HepG2 (cell line): ENCODE results near the gene BIRC5. TPM values are rescaled to one million over a fixed set of nuclear protein-coding genes. Genes with fewer than 3 reads are reported as not detected.
A peak's percentile ranks its signal among the peaks of the same experiment; 100 is the strongest.

Experiments
- ATAC-seq: fragments of 200-7000 bp; cut with Tn5 transposase; 3 replicates; pipeline ENCODE4 v1.9.1; 2020; ENCODE audit warnings: mild to moderate bottlenecking, moderate library complexity
- BruUV-seq: library from RNA; stranded (reverse); fragments of 400-500 nt; replicated peaks from 2 replicates; lab custom pipeline; 2021; lab: Mats Ljungman, UMichigan
- CTCF ChIA-PET: fragments of 300-600 bp; formaldehyde crosslinking; extraction: SDS; loops from one replicate; lab custom pipeline; 2021; ENCODE audit warnings: low total read pairs, inconsistent platforms, low intra/inter-chr PET ratio; lab: Yijun Ruan, JAX
- POLR2A ChIA-PET: fragments of 350-600 bp; sonication (Branson Sonifier 250); formaldehyde crosslinking; loops from one replicate; lab custom pipeline; 2020; ENCODE audit warnings: antibody characterized with exemption, inconsistent platforms; lab: Yijun Ruan, JAX
- DNase-seq: peaks from one replicate; pipeline ENCODE4 v3.0.0-alpha.2; 2015; ENCODE audit warnings: low spot score
- FAIRE-seq: peaks from 3 replicates; lab custom pipeline; 2011; peaks lifted over from hg19 to GRCh38; lab: Jason Lieb, UNC
- H2AFZ ChIP-seq: one replicate; pipeline ENCODE4 v1.6.1; 2011; ENCODE audit warnings: low read length, inconsistent platforms
- H3K27ac ChIP-seq: fragments of 300-600 bp; 3 replicates; pipeline ENCODE4 v1.8.0; 2011; ENCODE audit warnings: mixed run types, mild to moderate bottlenecking, mixed read lengths, low read length, inconsistent platforms; ENCODE audit not compliant: insufficient read depth; ENCODE audit errors: extremely low read length
- H3K27me3 ChIP-seq, 2 experiments: fragments of 200-600 bp in 1 of 2; 2 replicates in 1 of 2; 3 replicates in 1 of 2; pipeline versions ENCODE4 v1.6.0 to v1.8.0; 2011; ENCODE audit warnings: low read length in 2 of 2, mild to moderate bottlenecking in 2 of 2, moderate library complexity in 2 of 2, inconsistent platforms in 1 of 2; ENCODE audit not compliant: insufficient read depth in 2 of 2, control insufficient read depth in 1 of 2
- H3K36me3 ChIP-seq, 2 experiments: fragments of 200-600 bp in 1 of 2; replicated peaks in 1 of 2; 2 replicates in 1 of 2; 3 replicates in 1 of 2; pipeline versions ENCODE4 v1.5.1 to v1.8.0; 2011; ENCODE audit warnings: low read length in 2 of 2, inconsistent platforms in 1 of 2; ENCODE audit not compliant: insufficient read depth in 2 of 2, control insufficient read depth in 1 of 2
- H3K4me1 ChIP-seq: 2 replicates; pipeline ENCODE4 v1.5.1; 2012; ENCODE audit warnings: low read length, inconsistent platforms; ENCODE audit not compliant: insufficient read depth
- H3K4me2 ChIP-seq: 2 replicates; pipeline ENCODE4 v1.6.0; 2011; ENCODE audit warnings: low read depth, low read length, inconsistent platforms
- H3K4me3 ChIP-seq, 3 experiments: fragments of 200-600 bp in 1 of 3; sonication (generic), shearing (Covaris generic) in 1 of 3; replicated peaks in 1 of 3; 2 replicates each; pipeline ENCODE4 v1.5.1; 2011 to 2016; ENCODE audit warnings: low read length in 3 of 3, inconsistent platforms in 2 of 3, low read depth in 2 of 3, mild to moderate bottlenecking in 2 of 3, control low read depth in 1 of 3, mixed read lengths in 1 of 3; ENCODE audit not compliant: insufficient read depth in 1 of 3
- H3K79me2 ChIP-seq: one replicate; pipeline ENCODE4 v1.6.1; 2011; ENCODE audit warnings: low read length, inconsistent platforms; ENCODE audit not compliant: insufficient read depth
- H3K9ac ChIP-seq: 2 replicates; pipeline ENCODE4 v1.6.0; 2011; ENCODE audit warnings: mild to moderate bottlenecking, low read depth, low read length, inconsistent platforms; ENCODE audit not compliant: insufficient read depth
- H3K9me3 ChIP-seq: 2 replicates; pipeline ENCODE4 v1.5.1; 2012; ENCODE audit warnings: mild to moderate bottlenecking, low read length
- H4K20me1 ChIP-seq: 2 replicates; pipeline ENCODE4 v1.6.0; 2011; ENCODE audit warnings: inconsistent platforms, mild to moderate bottlenecking, low read length, moderate library complexity; ENCODE audit not compliant: insufficient read depth
- HDAC1 ChIP-seq: sonication (generic); formaldehyde crosslinking; IDR thresholded peaks from 2 replicates; pipeline ENCODE4 v1.5.1; 2020; ENCODE audit warnings: mild to moderate bottlenecking, missing genetic modification reagents
- ZBTB38 ChIP-seq: sonication (generic); formaldehyde crosslinking; IDR thresholded peaks from 2 replicates; pipeline ENCODE4 v1.5.1; 2020; ENCODE audit warnings: mild to moderate bottlenecking, missing genetic modification reagents
- WGBS: methylation state at CpG from one replicate; pipeline ENCODE4 v1.1.6; 2017; ENCODE audit warnings: low lambda C conversion rate; 5-methylcytosine and 5-hydroxymethylcytosine counted together
- in situ Hi-C: cut with HindIII; loops from 2 replicates; pipeline ENCODE4 v1.10.0; 2017; ENCODE audit warnings: low pct_unique_long_range_greater_than_20kb; ENCODE audit not compliant: extremely low pct_ligation_motif_present
- intact Hi-C: fragments of 100-400 bp; cut with micrococcal nuclease; formaldehyde crosslinking; loops from one replicate; pipeline ENCODE4 v1.10.0; 2022; ENCODE audit not compliant: unreplicated experiment
- polyA plus RNA-seq, 8 experiments: library from polyadenylated mRNA; depleted of rRNA in 3 of 8; stranded (reverse) in 7 of 8; unstranded in 1 of 8; fragments of >200 nt; fragmentation: Illumina TruSeq in 4 of 8; extraction: Trizol in 4 of 8; gene quantifications; 2 replicates each; pipeline versions ENCODE4 v1.2.1 to v1.2.3, GENCODE V29; 2011 to 2016; ENCODE audit warnings: low read depth in 4 of 8, missing spikeins in 1 of 8, mixed read lengths in 1 of 8; ENCODE audit not compliant: insufficient read depth in 1 of 8
- total RNA-seq, 5 experiments: library from RNA; depleted of rRNA; stranded (reverse); fragments of >200 nt; fragmentation: Illumina TruSeq; extraction: Trizol; gene quantifications; 2 replicates each; pipeline ENCODE4 v1.2.3, GENCODE V29; 2016; ENCODE audit warnings: low read depth in 1 of 5
- TF ChIP-seq, protein P1 (sequence below): sonication (generic); formaldehyde crosslinking; IDR thresholded peaks from 2 replicates; pipeline ENCODE4 v1.8.0; 2022; ENCODE audit warnings: low read depth, missing genetic modification reagents
- TF ChIP-seq, protein P2 (sequence below), 2 experiments: sonication (generic) in 1 of 2; formaldehyde crosslinking in 1 of 2; IDR thresholded peaks; 2 replicates each; pipeline versions ENCODE4 v1.4.0 to v1.6.1; 2018 to 2020; ENCODE audit warnings: missing genetic modification reagents in 2 of 2, borderline replicate concordance in 1 of 2, low read depth in 1 of 2, mild to moderate bottlenecking in 1 of 2, missing biosample characterization in 1 of 2
- TF ChIP-seq, protein P3 (sequence below): sonication (generic); formaldehyde crosslinking; IDR thresholded peaks from 2 replicates; pipeline ENCODE4 v1.4.0; 2020; ENCODE audit warnings: missing genetic modification reagents, mild to moderate bottlenecking, borderline replicate concordance

The BIRC5 gene
- total and polyA plus RNA-seq, 2 of the 13 experiments (the other 11 are each of a cell fraction or from before 2014, with no cell fraction given) = 30.3 to 135 TPM

DNA sequence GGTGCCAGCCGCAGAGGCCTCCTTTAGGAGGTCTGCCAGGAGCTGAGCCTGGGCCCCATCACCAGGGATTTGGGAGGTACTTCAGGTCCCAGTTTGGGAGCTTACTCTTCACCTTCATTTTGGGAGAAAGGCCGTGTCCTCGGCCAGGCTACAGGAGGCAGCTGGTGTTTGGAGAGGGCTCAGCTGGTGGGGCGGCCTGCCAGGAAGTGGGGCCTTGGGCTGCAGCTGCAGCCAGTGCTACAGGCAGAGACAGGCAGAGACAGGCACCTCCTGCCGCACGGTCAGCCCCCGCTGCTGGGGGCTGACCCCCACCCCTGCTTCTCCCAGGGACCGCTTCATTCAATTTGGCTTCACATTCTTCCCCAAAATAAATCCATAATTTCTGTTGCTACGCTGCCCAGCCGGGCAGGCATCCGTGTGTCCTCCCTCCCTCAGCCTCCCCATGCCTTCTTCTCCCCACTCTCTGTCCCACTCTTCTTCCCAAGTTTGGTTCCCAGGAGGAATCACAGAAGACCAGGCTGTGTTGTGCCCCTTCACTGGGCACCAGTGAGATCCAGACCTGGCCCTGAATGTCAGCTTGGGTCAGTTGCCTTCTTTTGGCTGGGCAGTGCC lies 23.5 kb downstream of the BIRC5 start (continued):
- TF ChIP-seq, protein P1, sequence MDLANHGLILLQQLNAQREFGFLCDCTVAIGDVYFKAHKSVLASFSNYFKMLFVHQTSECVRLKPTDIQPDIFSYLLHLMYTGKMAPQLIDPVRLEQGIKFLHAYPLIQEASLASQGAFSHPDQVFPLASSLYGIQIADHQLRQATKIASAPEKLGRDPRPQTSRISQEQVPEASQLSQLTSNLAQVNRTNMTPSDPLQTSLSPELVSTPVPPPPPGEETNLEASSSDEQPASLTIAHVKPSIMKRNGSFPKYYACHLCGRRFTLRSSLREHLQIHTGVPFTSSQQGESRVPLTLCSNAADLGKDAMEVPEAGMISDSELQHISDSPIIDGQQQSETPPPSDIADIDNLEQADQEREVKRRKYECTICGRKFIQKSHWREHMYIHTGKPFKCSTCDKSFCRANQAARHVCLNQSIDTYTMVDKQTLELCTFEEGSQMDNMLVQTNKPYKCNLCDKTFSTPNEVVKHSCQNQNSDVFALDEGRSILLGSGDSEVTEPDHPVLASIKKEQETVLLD (CRISPR knock-in tag) = no peak

DNA sequence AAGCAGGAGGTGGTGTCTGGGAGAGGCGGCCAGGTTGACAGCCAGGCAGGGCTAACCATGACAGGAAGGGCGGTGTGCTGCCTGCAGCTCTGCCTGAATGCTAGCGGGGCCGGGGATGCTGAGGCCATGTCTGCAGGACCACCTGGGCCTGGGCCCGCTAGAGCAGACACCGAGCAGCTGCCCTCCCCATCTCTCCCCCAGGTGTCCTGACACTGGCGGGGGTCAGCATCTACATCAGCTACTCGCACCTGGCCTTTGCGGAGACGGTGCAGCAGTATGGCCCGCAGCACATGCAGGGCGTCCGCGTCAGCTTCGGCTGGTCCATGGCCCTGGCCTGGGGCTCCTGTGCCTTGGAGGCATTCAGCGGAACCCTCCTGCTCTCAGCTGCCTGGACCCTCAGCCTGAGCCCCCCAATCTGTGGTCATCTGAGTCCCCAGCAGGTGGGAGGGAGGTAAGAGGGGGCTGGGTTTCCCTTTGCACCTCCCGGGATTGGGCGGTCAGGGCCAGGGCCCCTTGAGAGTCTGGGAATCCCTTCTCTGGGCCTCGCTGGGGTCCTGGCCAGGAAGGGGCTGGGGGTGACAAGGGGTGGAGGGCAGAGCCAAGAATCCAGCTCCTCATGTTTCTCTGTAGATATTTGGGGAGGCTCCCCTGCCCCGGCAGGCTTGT lies 24.9 kb downstream of the BIRC5 start:
- POLR2A ChIA-PET = interaction anchor here (1.3 kb wide), 1 partner anchor 51 kb away, joined by 4 read pairs; no protein-coding TSS in a partner anchor
- Histone ChIP-seq H3K27ac (no peak overlapping the region), H3K79me2 (no peaks in the 10 kb centered on the region), H4K20me1 (no peaks in the 10 kb centered on the region), H2AFZ (no peak overlapping the region), H3K4me2 (no peak overlapping the region), H3K36me3 (no peaks in the 10 kb centered on the region), H3K4me1 (peaks cover 53% of the 10 kb centered on the region), H3K27me3 (peaks cover 10 to 51% of the 10 kb centered on the region in 2 experiments; a peak in 4 of 5 replicates), H3K9ac (no peak overlapping the region), H3K9me3 (no peaks in the 10 kb centered on the region), H3K4me3 (no peak overlapping the region)
- no peak for FAIRE-seq
- no peak for DNase-seq
- CTCF ChIA-PET = interaction anchor here (1.2 kb wide), 1 partner anchor 12 kb away, joined by 3 read pairs; no protein-coding TSS in a partner anchor
- ATAC-seq = no peak
- no TSS peak for BruUV-seq
- WGBS = 51% methylated on average over 13 of the region's 20 CpGs
- TF ChIP-seq, protein P2, sequence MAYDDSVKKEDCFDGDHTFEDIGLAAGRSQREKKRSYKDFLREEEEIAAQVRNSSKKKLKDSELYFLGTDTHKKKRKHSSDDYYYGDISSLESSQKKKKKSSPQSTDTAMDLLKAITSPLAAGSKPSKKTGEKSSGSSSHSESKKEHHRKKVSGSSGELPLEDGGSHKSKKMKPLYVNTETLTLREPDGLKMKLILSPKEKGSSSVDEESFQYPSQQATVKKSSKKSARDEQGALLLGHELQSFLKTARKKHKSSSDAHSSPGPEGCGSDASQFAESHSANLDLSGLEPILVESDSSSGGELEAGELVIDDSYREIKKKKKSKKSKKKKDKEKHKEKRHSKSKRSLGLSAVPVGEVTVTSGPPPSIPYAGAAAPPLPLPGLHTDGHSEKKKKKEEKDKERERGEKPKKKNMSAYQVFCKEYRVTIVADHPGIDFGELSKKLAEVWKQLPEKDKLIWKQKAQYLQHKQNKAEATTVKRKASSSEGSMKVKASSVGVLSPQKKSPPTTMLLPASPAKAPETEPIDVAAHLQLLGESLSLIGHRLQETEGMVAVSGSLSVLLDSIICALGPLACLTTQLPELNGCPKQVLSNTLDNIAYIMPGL (CRISPR knock-in tag; IDR thresholded peaks at IDR 0.05; ENCODE audit: borderline replicate concordance in 1 of 2, low read depth in 1 of 2) = 0 out of 4 replicates have a peak, but pooled peaks of 1 of the 2 experiments have one; percentile 5
- TF ChIP-seq, protein P3, sequence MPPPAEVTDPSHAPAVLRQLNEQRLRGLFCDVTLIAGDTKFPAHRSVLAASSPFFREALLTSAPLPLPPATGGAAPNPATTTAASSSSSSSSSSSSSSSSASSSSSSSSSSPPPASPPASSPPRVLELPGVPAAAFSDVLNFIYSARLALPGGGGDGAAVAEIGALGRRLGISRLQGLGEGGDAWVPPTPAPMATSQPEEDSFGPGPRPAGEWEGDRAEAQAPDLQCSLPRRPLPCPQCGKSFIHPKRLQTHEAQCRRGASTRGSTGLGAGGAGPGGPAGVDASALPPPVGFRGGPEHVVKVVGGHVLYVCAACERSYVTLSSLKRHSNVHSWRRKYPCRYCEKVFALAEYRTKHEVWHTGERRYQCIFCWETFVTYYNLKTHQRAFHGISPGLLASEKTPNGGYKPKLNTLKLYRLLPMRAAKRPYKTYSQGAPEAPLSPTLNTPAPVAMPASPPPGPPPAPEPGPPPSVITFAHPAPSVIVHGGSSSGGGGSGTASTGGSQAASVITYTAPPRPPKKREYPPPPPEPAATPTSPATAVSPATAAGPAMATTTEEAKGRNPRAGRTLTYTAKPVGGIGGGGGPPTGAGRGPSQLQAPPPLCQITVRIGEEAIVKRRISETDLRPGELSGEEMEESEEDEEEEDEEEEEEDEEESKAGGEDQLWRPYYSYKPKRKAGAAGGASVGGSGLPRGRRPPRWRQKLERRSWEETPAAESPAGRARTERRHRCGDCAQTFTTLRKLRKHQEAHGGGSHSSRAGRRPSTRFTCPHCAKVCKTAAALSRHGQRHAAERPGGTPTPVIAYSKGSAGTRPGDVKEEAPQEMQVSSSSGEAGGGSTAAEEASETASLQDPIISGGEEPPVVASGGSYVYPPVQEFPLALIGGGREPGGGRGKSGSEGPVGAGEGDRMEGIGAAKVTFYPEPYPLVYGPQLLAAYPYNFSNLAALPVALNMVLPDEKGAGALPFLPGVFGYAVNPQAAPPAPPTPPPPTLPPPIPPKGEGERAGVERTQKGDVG (CRISPR knock-in tag) = no peak
- TF ChIP-seq HDAC1 (CRISPR knock-in tag) (peak; percentile 24; the same call in 1 of the 2 replicates), ZBTB38 (CRISPR knock-in tag) (peak; percentile 26; the same call in 1 of the 2 replicates)
- in situ Hi-C loops (no loop called here), intact Hi-C loops (no loop called here)
